ENCODE results near the gene MEA1. TPM values are rescaled to one million over a fixed set of nuclear protein-coding genes. Genes with fewer than 3 reads are reported as not detected.

The MEA1 gene
- total RNA-seq, 1 experiment from 2014 or later, result 64.8 TPM

DNA sequence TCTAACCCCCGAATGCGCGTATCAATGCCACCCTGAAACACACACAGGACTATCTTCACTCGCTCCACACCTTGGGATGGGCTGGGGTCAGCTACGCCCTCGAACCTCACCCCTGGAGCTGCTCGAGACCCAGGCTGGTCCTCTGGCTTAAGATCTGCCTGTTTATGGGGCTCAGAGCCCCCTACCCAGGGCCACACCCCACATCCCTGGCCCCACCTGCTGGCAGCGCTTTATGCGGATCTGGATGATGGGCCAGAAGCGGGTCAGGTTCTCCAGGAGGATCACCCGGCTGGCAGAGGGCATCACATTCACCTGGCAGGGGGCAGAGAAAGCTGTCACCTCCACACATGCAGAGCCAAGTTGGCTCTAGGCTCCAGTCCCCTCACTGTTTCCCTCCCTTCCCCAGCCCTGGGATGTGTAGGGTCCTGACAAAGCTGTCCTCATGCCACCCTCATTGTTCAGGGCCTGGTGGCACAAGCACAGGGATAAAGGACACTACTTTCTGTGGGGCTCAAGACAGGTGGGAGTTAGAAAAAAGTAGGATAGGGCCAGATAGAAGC, 31.7 kb upstream of the MEA1 start:
- H3K27me3 ChIP-seq (ENCODE audit: insufficient read depth, low read length), result no peaks in the 10 kb centered on the region
- no peak overlapping the region for H3K9ac ChIP-seq (ENCODE audit: low read length)
- DNase-seq (ENCODE audit: low read depth, low spot score) (no peak), ATAC-seq (no peak)
- RAD21 ChIA-PET (ENCODE audit: low non-redundant PET in 1 of 2, low total read pairs in 2 of 2, uncharacterized antibody in 2 of 2, unreplicated experiment in 2 of 2), result no interaction called here
- H3K4me2 ChIP-seq (ENCODE audit: low read length), result no peak overlapping the region
- TF ChIP-seq ZNF274 (IDR thresholded peaks at IDR 0.05; ENCODE audit: low read depth, low read length) (no peak), TCF7L2 (IDR thresholded peaks at IDR 0.05; ENCODE audit: borderline replicate concordance, extremely low read depth, insufficient read depth, insufficient read length) (no peak), ZBTB33 (IDR thresholded peaks at IDR 0.05; ENCODE audit: extremely low read depth, insufficient replicate concordance, low read length) (no peak), POLR2A (IDR thresholded peaks at IDR 0.05; ENCODE audit: borderline replicate concordance, extremely low read depth, insufficient read depth, insufficient read length) (no peak), SIN3A (IDR thresholded peaks at IDR 0.05; ENCODE audit: low read depth) (no peak), REST (IDR thresholded peaks at IDR 0.05; ENCODE audit: low read depth) (no peak), EZH2 (IDR thresholded peaks at IDR 0.05) (no peak), EZH2phosphoT487 (IDR thresholded peaks at IDR 0.05; ENCODE audit: borderline replicate concordance) (no peak), POLR2AphosphoS5 (IDR thresholded peaks at IDR 0.05; ENCODE audit: low read depth, low read length) (no peak), YY1 (IDR thresholded peaks at IDR 0.05; ENCODE audit: extremely low read depth, insufficient replicate concordance, low read depth, low read length) (no peak), CBX3 (IDR thresholded peaks at IDR 0.05; ENCODE audit: low read depth) (no peak), JUND (IDR thresholded peaks at IDR 0.05) (no peak), EGR1 (IDR thresholded peaks at IDR 0.05; ENCODE audit: low read depth) (no peak), FOSL1 (IDR thresholded peaks at IDR 0.05; ENCODE audit: low read depth) (no peak), ELF1 (IDR thresholded peaks at IDR 0.05; ENCODE audit: borderline replicate concordance, low read depth) (no peak), RAD21 (IDR thresholded peaks at IDR 0.05; ENCODE audit: low read depth) (no peak)
- TF ChIP-seq, protein P1, sequence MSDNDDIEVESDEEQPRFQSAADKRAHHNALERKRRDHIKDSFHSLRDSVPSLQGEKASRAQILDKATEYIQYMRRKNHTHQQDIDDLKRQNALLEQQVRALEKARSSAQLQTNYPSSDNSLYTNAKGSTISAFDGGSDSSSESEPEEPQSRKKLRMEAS (IDR thresholded peaks at IDR 0.05), result no peak
- TF ChIP-seq, protein P2, sequence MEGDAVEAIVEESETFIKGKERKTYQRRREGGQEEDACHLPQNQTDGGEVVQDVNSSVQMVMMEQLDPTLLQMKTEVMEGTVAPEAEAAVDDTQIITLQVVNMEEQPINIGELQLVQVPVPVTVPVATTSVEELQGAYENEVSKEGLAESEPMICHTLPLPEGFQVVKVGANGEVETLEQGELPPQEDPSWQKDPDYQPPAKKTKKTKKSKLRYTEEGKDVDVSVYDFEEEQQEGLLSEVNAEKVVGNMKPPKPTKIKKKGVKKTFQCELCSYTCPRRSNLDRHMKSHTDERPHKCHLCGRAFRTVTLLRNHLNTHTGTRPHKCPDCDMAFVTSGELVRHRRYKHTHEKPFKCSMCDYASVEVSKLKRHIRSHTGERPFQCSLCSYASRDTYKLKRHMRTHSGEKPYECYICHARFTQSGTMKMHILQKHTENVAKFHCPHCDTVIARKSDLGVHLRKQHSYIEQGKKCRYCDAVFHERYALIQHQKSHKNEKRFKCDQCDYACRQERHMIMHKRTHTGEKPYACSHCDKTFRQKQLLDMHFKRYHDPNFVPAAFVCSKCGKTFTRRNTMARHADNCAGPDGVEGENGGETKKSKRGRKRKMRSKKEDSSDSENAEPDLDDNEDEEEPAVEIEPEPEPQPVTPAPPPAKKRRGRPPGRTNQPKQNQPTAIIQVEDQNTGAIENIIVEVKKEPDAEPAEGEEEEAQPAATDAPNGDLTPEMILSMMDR (IDR thresholded peaks at IDR 0.05 in 2 of 3, conservative IDR thresholded peaks at IDR 0.05 in 1 of 3; ENCODE audit: borderline replicate concordance in 1 of 3, insufficient read depth in 1 of 3, low read depth in 2 of 3, low read length in 2 of 3), result no peak
- H2AFZ ChIP-seq (ENCODE audit: low read depth, low read length, poor library complexity, severe bottlenecking), result no peak overlapping the region
- intact Hi-C loops (cut with micrococcal nuclease), result no loop called here
- no peaks in the 10 kb centered on the region for H3K9me3 ChIP-seq (ENCODE audit: control insufficient read depth in 1 of 2, insufficient read depth in 1 of 2, low read depth in 1 of 2, low read length in 2 of 2)
- no peaks in the 10 kb centered on the region for H3K79me2 ChIP-seq (ENCODE audit: insufficient read depth, low read length)
- H3K4me3 ChIP-seq (replicated peaks in 1 of 2; ENCODE audit: low read depth in 1 of 2, low read length in 2 of 2), result no peak overlapping the region
- POLR2A ChIA-PET, result no interaction called here
- no peaks in the 10 kb centered on the region for H4K20me1 ChIP-seq (ENCODE audit: insufficient read depth)
- BruUV-seq (replicated peaks), result no TSS peak
- no peak overlapping the region for H3K27ac ChIP-seq (ENCODE audit: low read depth, low read length)
- H3K36me3 ChIP-seq (ENCODE audit: control insufficient read depth in 1 of 2, insufficient read depth in 2 of 2, low read length in 2 of 2), result peaks cover 5 to 15% of the 10 kb centered on the region in 2 experiments; a peak in 3 of 4 replicates
- H3K9me2 ChIP-seq (ENCODE audit: insufficient read depth), result no peaks in the 10 kb centered on the region
- CTCF ChIA-PET, result no interaction called here
- no peaks in the 10 kb centered on the region for H3K4me1 ChIP-seq (ENCODE audit: control insufficient read depth in 1 of 2, insufficient read depth in 2 of 2, low read length in 2 of 2)
